ENCODE results near the gene MT1H.

MT1H gene

GRCh38 chr16:56701534-56701933 is 31.9 kb downstream of the MT1H start:
- no peak for TF ChIP-seq CTCF (IDR thresholded peaks at IDR 0.05; ENCODE audit: insufficient read depth, low read depth, low read length, missing control alignments)
- DNase-seq (ENCODE audit: low read depth) = no peak
- H3K4me3 ChIP-seq (ENCODE audit: low read length) = no peak overlapping the region

DNA sequence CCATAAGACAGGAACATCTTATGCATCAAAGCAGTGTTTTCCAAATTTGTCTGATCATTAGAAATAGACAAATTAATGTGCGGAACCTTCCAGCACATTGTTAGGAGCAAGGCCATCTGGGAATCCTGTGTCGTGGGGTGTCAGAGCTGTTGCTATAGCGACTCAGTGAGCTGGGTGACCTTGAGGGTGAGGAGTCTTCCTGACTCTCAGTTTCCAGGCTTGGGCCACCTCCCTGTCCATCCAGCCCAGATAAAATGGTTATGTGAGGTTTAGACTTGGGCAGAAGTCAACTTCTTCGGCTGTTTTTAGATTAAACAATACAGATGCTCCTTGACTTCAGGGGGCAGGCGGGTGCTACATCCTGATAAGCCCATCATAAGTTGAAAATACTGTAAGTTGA is 33.2 kb downstream of the MT1H start:
- DNase-seq (ENCODE audit: low read depth) = no peak
- no peak for TF ChIP-seq CTCF (IDR thresholded peaks at IDR 0.05; ENCODE audit: insufficient read depth, low read depth, low read length, missing control alignments)
- no peak overlapping the region for H3K4me3 ChIP-seq (ENCODE audit: low read length)

DNA sequence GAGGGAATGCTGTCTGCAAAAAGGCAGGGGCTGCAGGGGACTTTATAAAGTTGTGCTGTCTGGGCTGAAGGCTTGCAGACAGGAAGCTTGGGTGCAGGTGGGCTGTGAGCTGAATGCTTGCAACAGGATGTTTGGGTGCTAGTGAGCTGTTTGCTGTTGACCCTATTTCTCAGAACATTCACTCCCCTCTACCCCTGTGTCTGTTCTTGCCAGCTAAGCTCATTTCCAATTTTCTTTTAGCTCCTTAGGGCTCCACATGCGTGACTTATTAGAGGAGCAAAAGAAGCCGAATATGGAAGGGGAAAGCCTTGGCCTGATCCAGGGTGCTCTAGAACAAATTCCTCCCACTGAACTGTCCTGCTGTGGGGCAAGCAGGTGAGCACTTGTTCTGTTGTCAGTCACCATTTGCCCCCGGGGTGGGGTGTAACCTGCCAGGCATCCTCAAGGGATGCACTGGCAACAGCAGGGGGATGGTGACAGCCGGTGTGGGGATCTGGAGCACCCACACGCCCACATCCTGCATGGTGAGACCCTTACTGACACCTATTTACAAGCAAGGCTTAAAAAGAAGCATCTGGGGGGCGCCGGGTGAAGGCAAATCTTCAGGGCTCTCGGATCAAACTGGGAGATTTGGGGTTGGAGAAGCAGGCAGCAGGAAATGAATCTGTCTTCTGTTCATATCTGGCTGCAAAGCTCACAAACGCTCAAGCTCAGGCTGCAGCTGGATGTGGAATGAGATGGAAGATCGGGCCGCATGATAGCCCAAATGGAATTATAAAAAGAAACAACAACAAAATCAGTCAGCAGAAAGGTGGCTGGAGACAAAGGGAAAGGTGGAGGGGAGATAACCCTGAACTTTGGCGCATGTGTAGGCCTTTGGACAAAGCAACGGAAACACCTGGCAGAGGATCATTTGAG is 39.2 kb downstream of the MT1H start:
- H3K4me3 ChIP-seq (ENCODE audit: low read length) = no peak overlapping the region
- peak; percentile 29 for DNase-seq (ENCODE audit: low read depth)
- no peak for TF ChIP-seq CTCF (IDR thresholded peaks at IDR 0.05; ENCODE audit: insufficient read depth, low read depth, low read length, missing control alignments)

DNA sequence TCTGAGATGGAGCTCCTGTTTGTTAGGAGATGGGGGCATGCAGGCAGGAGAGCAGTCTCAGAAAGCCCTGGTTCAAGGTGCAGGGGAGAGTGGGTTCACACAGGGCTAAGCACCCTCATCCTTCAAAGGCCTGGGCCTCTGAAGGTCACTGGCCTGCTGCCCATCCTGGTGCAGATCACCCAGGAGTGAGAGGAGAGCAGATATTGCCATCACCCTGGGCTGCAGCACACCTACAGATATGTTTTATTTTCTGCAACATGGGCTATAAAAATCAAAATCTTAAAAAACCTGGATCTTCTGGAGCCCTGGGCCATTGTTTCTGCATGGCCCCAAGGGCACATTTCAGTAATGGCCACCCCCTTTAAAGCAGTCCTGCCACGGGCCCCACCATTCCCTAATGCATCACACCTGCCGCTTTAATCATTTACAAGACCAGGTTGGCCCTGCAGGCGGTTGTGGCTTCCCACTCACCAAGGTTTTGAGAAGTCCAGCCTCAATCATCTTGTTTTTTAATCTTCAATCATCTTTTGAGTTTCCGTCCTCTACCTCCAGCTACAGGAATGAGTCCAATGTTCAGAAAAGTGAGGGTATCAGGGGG is 39.9 kb downstream of the MT1H start:
- DNase-seq (ENCODE audit: low read depth) = no peak
- H3K4me3 ChIP-seq (ENCODE audit: low read length) = no peak overlapping the region
- TF ChIP-seq CTCF (IDR thresholded peaks at IDR 0.05; ENCODE audit: insufficient read depth, low read depth, low read length, missing control alignments) = no peak

- no peak overlapping the region for H3K4me3 ChIP-seq (ENCODE audit: low read length)
- no peak for TF ChIP-seq CTCF (IDR thresholded peaks at IDR 0.05; ENCODE audit: insufficient read depth, low read depth, low read length, missing control alignments)
- DNase-seq (ENCODE audit: low read depth) = no peak
These were observed 40.6 kb downstream of the MT1H start for GRCh38 chr16:56710181-56710737.

- no peak for TF ChIP-seq CTCF (IDR thresholded peaks at IDR 0.05; ENCODE audit: insufficient read depth, low read depth, low read length, missing control alignments)
- no peak overlapping the region for H3K4me3 ChIP-seq (ENCODE audit: low read length)
- DNase-seq (ENCODE audit: low read depth) = no peak
These were observed 42.2 kb downstream of the MT1H start for GRCh38 chr16:56711862-56712261.
